SK-N-SH treated with all-trans-retinoic acid at 6 μM for 48 hours (cell line): ENCODE results near the gene MED8.

Source experiments
- ZFP30 ChIP-seq: fragments of 450-650 bp; formaldehyde crosslinking; IDR thresholded peaks from 2 replicates; pipeline ENCODE4 v1.5.0; 2022; ENCODE audit warnings: mild to moderate bottlenecking, moderate library complexity
- TF ChIP-seq, protein P1 (sequence below): fragments of 250-450 bp; sonication (Bioruptor Pico); IDR thresholded peaks from 2 replicates; pipeline ENCODE4 v1.8.0; 2020; ENCODE audit warnings: mild to moderate bottlenecking, moderate library complexity, borderline replicate concordance

DNA sequence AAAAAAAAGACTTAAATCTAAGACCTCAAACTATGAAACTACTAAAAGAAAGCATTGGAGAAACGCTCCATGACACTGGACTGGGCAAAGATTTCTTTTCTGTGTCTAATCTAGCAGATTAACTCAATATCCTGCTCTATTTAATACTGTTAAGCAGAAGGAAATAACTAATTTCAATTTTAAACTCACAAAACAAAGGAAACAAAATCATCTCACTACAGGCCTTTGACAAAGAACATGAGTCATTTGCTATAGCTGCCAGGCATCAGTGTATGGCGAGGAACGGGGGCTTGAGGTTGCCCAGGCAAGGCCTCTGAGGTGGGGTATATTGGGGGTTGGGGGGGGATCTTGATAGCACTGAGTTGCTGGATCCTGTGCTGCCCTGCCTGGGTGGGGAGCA is 21.0 kb upstream of the MED8 start:
- no peak for TF ChIP-seq ZFP30 (CRISPR knock-in tag)
- TF ChIP-seq, protein P1, sequence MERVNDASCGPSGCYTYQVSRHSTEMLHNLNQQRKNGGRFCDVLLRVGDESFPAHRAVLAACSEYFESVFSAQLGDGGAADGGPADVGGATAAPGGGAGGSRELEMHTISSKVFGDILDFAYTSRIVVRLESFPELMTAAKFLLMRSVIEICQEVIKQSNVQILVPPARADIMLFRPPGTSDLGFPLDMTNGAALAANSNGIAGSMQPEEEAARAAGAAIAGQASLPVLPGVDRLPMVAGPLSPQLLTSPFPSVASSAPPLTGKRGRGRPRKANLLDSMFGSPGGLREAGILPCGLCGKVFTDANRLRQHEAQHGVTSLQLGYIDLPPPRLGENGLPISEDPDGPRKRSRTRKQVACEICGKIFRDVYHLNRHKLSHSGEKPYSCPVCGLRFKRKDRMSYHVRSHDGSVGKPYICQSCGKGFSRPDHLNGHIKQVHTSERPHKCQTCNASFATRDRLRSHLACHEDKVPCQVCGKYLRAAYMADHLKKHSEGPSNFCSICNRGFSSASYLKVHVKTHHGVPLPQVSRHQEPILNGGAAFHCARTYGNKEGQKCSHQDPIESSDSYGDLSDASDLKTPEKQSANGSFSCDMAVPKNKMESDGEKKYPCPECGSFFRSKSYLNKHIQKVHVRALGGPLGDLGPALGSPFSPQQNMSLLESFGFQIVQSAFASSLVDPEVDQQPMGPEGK (CRISPR knock-in tag): no peak
